Ishikawa (cell line): ENCODE results near the gene EFCAB5.

Experiments used
- CREB1 ChIP-seq: IDR thresholded peaks from 2 replicates; pipeline ENCODE4 v1.6.1; 2012; ENCODE audit warnings: low read depth
- EGR1 ChIP-seq: IDR thresholded peaks from 2 replicates; pipeline ENCODE4 v1.6.1; 2012
- EP300 ChIP-seq: IDR thresholded peaks from 2 replicates; pipeline ENCODE4 v1.6.1; 2012; ENCODE audit warnings: borderline replicate concordance
- FOXM1 ChIP-seq: IDR thresholded peaks from 2 replicates; pipeline ENCODE4 v1.6.1; 2012; ENCODE audit warnings: low read depth, borderline replicate concordance
- NFIC ChIP-seq: IDR thresholded peaks from 2 replicates; pipeline ENCODE4 v1.6.1; 2012
- TAF1 ChIP-seq: IDR thresholded peaks from 2 replicates; pipeline ENCODE4 v1.6.1; 2012; ENCODE audit warnings: low read depth, mild to moderate bottlenecking
- TCF12 ChIP-seq: IDR thresholded peaks from 2 replicates; pipeline ENCODE4 v1.6.1; 2012; ENCODE audit warnings: low read depth
- YY1 ChIP-seq: IDR thresholded peaks from 2 replicates; pipeline ENCODE4 v1.6.1; 2012; ENCODE audit warnings: low read depth
- TF ChIP-seq, protein P1 (sequence below): IDR thresholded peaks from 2 replicates; pipeline ENCODE4 v1.6.1; 2012
- TF ChIP-seq, protein P2 (sequence below): IDR thresholded peaks from 2 replicates; pipeline ENCODE4 v1.6.1; 2012; ENCODE audit warnings: low read depth, mild to moderate bottlenecking
- TF ChIP-seq, protein P3 (sequence below): IDR thresholded peaks from 2 replicates; pipeline ENCODE4 v1.6.1; 2012

DNA sequence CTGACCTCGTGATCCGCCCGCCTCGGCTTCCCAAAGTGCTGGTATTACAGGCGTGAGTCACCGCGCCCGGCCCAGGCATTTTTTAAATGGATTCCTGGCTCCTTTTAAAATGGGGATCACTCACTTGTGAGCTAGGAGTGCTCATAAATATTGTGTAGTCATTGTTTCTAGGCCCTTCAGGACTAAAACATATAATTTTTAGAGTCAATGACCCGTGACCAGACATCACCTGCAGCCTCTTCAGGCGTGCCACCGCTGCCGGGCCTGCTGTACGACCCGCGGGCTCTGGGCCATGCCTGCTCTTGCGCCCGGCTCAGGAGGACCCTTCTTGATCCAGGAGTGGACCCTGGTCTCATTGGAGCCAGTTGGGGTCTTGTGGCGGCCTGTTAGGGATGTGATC, 30.8 kb downstream of the EFCAB5 start:
- TF ChIP-seq EP300, result peak; percentile 89
- peak; percentile 92 for TF ChIP-seq NFIC
- peak; percentile 97 for TF ChIP-seq TCF12
- TF ChIP-seq, protein P1, sequence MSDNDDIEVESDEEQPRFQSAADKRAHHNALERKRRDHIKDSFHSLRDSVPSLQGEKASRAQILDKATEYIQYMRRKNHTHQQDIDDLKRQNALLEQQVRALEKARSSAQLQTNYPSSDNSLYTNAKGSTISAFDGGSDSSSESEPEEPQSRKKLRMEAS, result peak; percentile 48
- no peak; the same call in 1 of the 2 replicates for TF ChIP-seq CREB1
- no peak for TF ChIP-seq TAF1
- TF ChIP-seq YY1, result peak; percentile 61; the same call in 1 of the 2 replicates
- TF ChIP-seq EGR1, result no peak
- TF ChIP-seq FOXM1, result peak; percentile 93
- TF ChIP-seq, protein P2, sequence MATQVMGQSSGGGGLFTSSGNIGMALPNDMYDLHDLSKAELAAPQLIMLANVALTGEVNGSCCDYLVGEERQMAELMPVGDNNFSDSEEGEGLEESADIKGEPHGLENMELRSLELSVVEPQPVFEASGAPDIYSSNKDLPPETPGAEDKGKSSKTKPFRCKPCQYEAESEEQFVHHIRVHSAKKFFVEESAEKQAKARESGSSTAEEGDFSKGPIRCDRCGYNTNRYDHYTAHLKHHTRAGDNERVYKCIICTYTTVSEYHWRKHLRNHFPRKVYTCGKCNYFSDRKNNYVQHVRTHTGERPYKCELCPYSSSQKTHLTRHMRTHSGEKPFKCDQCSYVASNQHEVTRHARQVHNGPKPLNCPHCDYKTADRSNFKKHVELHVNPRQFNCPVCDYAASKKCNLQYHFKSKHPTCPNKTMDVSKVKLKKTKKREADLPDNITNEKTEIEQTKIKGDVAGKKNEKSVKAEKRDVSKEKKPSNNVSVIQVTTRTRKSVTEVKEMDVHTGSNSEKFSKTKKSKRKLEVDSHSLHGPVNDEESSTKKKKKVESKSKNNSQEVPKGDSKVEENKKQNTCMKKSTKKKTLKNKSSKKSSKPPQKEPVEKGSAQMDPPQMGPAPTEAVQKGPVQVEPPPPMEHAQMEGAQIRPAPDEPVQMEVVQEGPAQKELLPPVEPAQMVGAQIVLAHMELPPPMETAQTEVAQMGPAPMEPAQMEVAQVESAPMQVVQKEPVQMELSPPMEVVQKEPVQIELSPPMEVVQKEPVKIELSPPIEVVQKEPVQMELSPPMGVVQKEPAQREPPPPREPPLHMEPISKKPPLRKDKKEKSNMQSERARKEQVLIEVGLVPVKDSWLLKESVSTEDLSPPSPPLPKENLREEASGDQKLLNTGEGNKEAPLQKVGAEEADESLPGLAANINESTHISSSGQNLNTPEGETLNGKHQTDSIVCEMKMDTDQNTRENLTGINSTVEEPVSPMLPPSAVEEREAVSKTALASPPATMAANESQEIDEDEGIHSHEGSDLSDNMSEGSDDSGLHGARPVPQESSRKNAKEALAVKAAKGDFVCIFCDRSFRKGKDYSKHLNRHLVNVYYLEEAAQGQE, result no peak
- TF ChIP-seq, protein P3, sequence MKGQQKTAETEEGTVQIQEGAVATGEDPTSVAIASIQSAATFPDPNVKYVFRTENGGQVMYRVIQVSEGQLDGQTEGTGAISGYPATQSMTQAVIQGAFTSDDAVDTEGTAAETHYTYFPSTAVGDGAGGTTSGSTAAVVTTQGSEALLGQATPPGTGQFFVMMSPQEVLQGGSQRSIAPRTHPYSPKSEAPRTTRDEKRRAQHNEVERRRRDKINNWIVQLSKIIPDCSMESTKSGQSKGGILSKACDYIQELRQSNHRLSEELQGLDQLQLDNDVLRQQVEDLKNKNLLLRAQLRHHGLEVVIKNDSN, result no peak; the same call in 1 of the 2 replicates
